HG03520 (cell line): Measurements from ENCODE around the gene KLF11.
"Not testable (repeated sequence)": the region's sequence is repeated elsewhere in the genome, so short reads cannot be mapped to it uniquely, and the experiment has no call there.

Source experiments
- ATAC-seq: cut with Tn5 transposase; IDR thresholded peaks from one replicate; pipeline ENCODE4 v1.9.1; 2021; ENCODE audit warnings: mild to moderate bottlenecking, moderate library complexity; ENCODE audit not compliant: unreplicated experiment

Gene KLF11

GRCh38 chr2:10009271-10009810 is 34.0 kb upstream of the KLF11 start:
- no peak for ATAC-seq

- no peak for ATAC-seq
Observed at GRCh38 chr2:10009811-10010781, 33.3 kb upstream of the KLF11 start.

GRCh38 chr2:10010861-10011605 is 32.3 kb upstream of the KLF11 start:
- not testable (repeated sequence) for ATAC-seq

- ATAC-seq = not testable (repeated sequence)
Observed at GRCh38 chr2:10011606-10012325, 31.6 kb upstream of the KLF11 start.

- not testable (repeated sequence) for ATAC-seq
Observed at GRCh38 chr2:10012366-10012962, 30.9 kb upstream of the KLF11 start.

GRCh38 chr2:10012963-10013461 is 30.3 kb upstream of the KLF11 start:
- no peak for ATAC-seq

GRCh38 chr2:10013651-10014417 is 29.5 kb upstream of the KLF11 start:
- ATAC-seq = not testable (repeated sequence)

- ATAC-seq = no peak
Observed at GRCh38 chr2:10014418-10015190, 28.7 kb upstream of the KLF11 start.

GRCh38 chr2:10015376-10015989 is 27.9 kb upstream of the KLF11 start:
- not testable (repeated sequence) for ATAC-seq

- ATAC-seq = no peak
Observed at GRCh38 chr2:10016001-10016801, 27.1 kb upstream of the KLF11 start.

GRCh38 chr2:10016802-10017258 is 26.5 kb upstream of the KLF11 start:
- ATAC-seq = no peak

- no peak for ATAC-seq
Observed at GRCh38 chr2:10017313-10017941, 25.9 kb upstream of the KLF11 start.

GRCh38 chr2:10019174-10019573 is 24.2 kb upstream of the KLF11 start:
- ATAC-seq = no peak

- ATAC-seq = no peak
Observed at GRCh38 chr2:10019602-10020400, 23.5 kb upstream of the KLF11 start.

- no peak for ATAC-seq
Observed at GRCh38 chr2:10022041-10022421, 21.3 kb upstream of the KLF11 start.

- ATAC-seq = no peak
Observed at GRCh38 chr2:10022445-10022844, 20.9 kb upstream of the KLF11 start.
